HEK293 (cell line): ENCODE results near the gene AKR7A3.
A peak's percentile ranks its signal among the peaks of the same experiment; 100 is the strongest.

Source experiments
- CTCF ChIA-PET: fragments of 350-600 bp; formaldehyde crosslinking; extraction: SDS; loops from one replicate; lab custom pipeline; 2021; ENCODE audit warnings: antibody characterized with exemption; lab: Yijun Ruan, JAX
- POLR2A ChIA-PET: fragments of 300-600 bp; formaldehyde crosslinking; extraction: SDS; loops from one replicate; lab custom pipeline; 2020; ENCODE audit warnings: antibody characterized with exemption, inconsistent platforms; lab: Yijun Ruan, JAX
- H3K27ac ChIP-seq: fragments of 200-500 bp; sonication (Bioruptor generic); 2 replicates; pipeline ENCODE4 v1.5.1; 2014; ENCODE audit warnings: low read depth, low read length, control low read depth, inconsistent platforms; ENCODE audit errors: extremely low read depth
- H3K36me3 ChIP-seq, 2 experiments: fragments of 200-500 bp in 1 of 2; sonication (Bioruptor generic) in 1 of 2; 1 replicate in 1 of 2; 2 replicates in 1 of 2; pipeline ENCODE4 v1.5.1; 2014 to 2017; ENCODE audit warnings: inconsistent platforms in 2 of 2, low read length in 2 of 2; ENCODE audit not compliant: control insufficient read depth in 2 of 2, insufficient read depth in 1 of 2
- H3K4me1 ChIP-seq: fragments of 200-500 bp; sonication (Bioruptor generic); 2 replicates; pipeline ENCODE4 v1.5.1; 2014; ENCODE audit warnings: mild to moderate bottlenecking, low read length, inconsistent platforms; ENCODE audit not compliant: control insufficient read depth, insufficient read depth
- H3K4me3 ChIP-seq: 2 replicates; pipeline ENCODE4 v1.5.1; 2011; ENCODE audit warnings: low read depth, mild to moderate bottlenecking, control low read depth, low read length, moderate library complexity
- H3K9me3 ChIP-seq: fragments of 200-500 bp; sonication (Bioruptor generic); 2 replicates; pipeline ENCODE4 v1.5.1; 2014; ENCODE audit warnings: low read depth, low read length, inconsistent platforms; ENCODE audit not compliant: control insufficient read depth, insufficient read depth
- BCL11A ChIP-seq: fragments of 450-650 bp; formaldehyde crosslinking; IDR thresholded peaks from 2 replicates; pipeline ENCODE4 v1.5.1; 2016; ENCODE audit warnings: low read depth, missing biosample characterization, missing genetic modification characterization
- SCRT2 ChIP-seq: fragments of 450-650 bp; formaldehyde crosslinking; IDR thresholded peaks from 2 replicates; pipeline ENCODE4 v1.5.1; 2016; ENCODE audit warnings: missing biosample characterization, missing genetic modification characterization
- ZBTB48 ChIP-seq: fragments of 450-650 bp; formaldehyde crosslinking; IDR thresholded peaks from 2 replicates; pipeline ENCODE4 v1.5.1; 2016; ENCODE audit warnings: missing biosample characterization, missing genetic modification characterization
- ZNF202 ChIP-seq: fragments of 450-650 bp; formaldehyde crosslinking; IDR thresholded peaks from 2 replicates; pipeline ENCODE4 v1.5.1; 2016; ENCODE audit warnings: missing biosample characterization, missing genetic modification characterization, borderline replicate concordance
- ZNF549 ChIP-seq: fragments of 450-650 bp; IDR thresholded peaks from 2 replicates; pipeline ENCODE4 v1.5.1; 2018; ENCODE audit warnings: missing biosample characterization, missing genetic modification characterization, mild to moderate bottlenecking, inconsistent platforms, moderate library complexity
- ZNF555 ChIP-seq: fragments of 450-650 bp; formaldehyde crosslinking; conservative IDR thresholded peaks from 2 replicates; pipeline ENCODE4 v1.5.1; 2017; ENCODE audit warnings: missing biosample characterization, mild to moderate bottlenecking, missing genetic modification characterization, inconsistent platforms
- ZNF561 ChIP-seq: fragments of 450-650 bp; IDR thresholded peaks from 2 replicates; pipeline ENCODE4 v1.5.1; 2018; ENCODE audit warnings: missing biosample characterization, missing genetic modification characterization, borderline replicate concordance
- ZNF791 ChIP-seq: fragments of 450-650 bp; formaldehyde crosslinking; IDR thresholded peaks from 2 replicates; pipeline ENCODE4 v1.5.1; 2016; ENCODE audit warnings: missing biosample characterization, missing genetic modification characterization
- TF ChIP-seq, protein P1 (sequence below): fragments of 450-650 bp; formaldehyde crosslinking; IDR thresholded peaks from 2 replicates; pipeline ENCODE4 v1.5.1; 2016; ENCODE audit warnings: missing biosample characterization, missing genetic modification characterization
- TF ChIP-seq, protein P2 (sequence below): fragments of 450-650 bp; formaldehyde crosslinking; IDR thresholded peaks from 2 replicates; pipeline ENCODE4 v1.5.1; 2017; ENCODE audit warnings: missing biosample characterization, missing genetic modification characterization
- TF ChIP-seq, protein P3 (sequence below): fragments of 450-650 bp; formaldehyde crosslinking; IDR thresholded peaks from 2 replicates; pipeline ENCODE4 v1.5.1; 2016; ENCODE audit warnings: missing biosample characterization, missing genetic modification characterization, low read depth
- TF ChIP-seq, protein P4 (sequence below): fragments of 450-650 bp; formaldehyde crosslinking; conservative IDR thresholded peaks from 2 replicates; pipeline ENCODE4 v1.5.1; 2016; ENCODE audit warnings: low read depth, missing biosample characterization, missing genetic modification characterization

AKR7A3 gene

DNA sequence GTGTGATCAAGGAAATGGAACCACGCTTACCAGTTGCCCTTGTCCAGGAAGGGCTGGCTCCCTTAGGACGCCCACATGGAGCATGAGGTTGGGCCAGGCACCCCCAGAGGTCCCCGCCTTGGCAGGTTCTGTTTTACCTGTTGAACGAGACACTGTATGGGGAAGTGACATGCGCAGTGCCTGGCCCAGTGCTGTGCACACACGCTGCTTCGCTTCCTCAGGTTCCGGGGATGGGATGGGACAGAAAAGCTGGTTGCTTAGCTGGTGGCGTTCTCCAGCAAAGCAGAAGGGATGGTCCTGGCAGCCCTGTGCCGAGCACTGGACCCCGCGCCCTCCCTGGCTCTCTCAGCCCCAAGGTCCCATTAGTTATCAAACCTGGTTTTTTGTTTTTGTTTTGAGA, 44.3 kb upstream of the AKR7A3 start:
- H3K36me3 ChIP-seq, result peaks cover 4 to 63% of the 10 kb centered on the region in 2 experiments; a peak in 2 of 3 replicates
- ChIA-PET CTCF (interaction anchor here (1.1 kb wide), 1 partner anchor 318 kb away, joined by 3 read pairs; no protein-coding TSS in a partner anchor), POLR2A (no interaction called here)
- no peak overlapping the region for H3K27ac ChIP-seq
- H3K4me1 ChIP-seq, result no peaks in the 10 kb centered on the region
- no peak overlapping the region for H3K4me3 ChIP-seq
- no peaks in the 10 kb centered on the region for H3K9me3 ChIP-seq
- TF ChIP-seq SCRT2 (peak; percentile 49; the same call in 1 of the 2 replicates), BCL11A (tag by site-specific recombination) (no peak)

DNA sequence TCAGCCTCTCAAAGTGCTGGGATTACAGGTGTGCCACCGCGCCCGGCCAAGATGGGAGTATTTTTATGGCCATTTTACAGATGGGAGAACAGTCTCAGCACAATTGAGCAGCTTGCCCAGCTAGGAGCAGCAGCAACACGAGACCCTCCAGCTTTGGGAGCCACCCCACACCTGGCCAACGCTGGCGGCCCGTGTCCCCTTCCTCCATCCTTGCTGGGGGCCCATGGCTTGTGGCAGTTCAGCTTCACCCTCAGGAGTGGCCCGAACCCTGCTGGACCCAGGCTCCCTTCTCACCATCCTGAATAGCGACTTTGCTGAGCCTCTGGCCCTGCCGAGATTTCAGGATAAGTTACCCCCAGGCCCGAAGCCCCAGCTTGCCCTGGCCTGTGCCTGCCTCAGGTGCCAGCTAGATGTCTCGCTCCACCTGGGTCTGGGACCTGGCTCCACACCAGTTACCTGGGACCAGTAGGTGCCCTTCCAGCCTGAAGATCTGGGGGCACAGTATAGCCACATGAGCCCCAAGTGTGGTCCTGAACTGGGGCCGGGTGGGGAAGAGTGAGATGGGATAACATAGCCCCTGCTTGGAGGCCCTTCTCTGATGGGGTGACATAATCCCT, 42.8 kb upstream of the AKR7A3 start:
- Histone ChIP-seq H3K36me3 (peaks cover 4 to 77% of the 10 kb centered on the region in 2 experiments; a peak in 2 of 3 replicates), H3K9me3 (no peaks in the 10 kb centered on the region), H3K4me1 (no peaks in the 10 kb centered on the region), H3K4me3 (no peak overlapping the region), H3K27ac (no peak overlapping the region)
- TF ChIP-seq ZNF561 (tag by site-specific recombination) (no peak), ZBTB48 (tag by site-specific recombination) (no peak), ZNF791 (tag by site-specific recombination) (no peak), ZNF555 (no peak), ZNF202 (no peak), ZNF549 (tag by site-specific recombination) (no peak)
- TF ChIP-seq, protein P1, sequence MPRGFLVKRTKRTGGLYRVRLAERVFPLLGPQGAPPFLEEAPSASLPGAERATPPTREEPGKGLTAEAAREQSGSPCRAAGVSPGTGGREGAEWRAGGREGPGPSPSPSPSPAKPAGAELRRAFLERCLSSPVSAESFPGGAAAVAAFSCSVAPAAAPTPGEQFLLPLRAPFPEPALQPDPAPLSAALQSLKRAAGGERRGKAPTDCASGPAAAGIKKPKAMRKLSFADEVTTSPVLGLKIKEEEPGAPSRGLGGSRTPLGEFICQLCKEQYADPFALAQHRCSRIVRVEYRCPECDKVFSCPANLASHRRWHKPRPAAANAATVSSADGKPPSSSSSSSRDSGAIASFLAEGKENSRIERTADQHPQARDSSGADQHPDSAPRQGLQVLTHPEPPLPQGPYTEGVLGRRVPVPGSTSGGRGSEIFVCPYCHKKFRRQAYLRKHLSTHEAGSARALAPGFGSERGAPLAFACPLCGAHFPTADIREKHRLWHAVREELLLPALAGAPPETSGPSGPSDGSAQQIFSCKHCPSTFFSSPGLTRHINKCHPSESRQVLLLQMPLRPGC (tag by site-specific recombination), result no peak
- TF ChIP-seq, protein P2, sequence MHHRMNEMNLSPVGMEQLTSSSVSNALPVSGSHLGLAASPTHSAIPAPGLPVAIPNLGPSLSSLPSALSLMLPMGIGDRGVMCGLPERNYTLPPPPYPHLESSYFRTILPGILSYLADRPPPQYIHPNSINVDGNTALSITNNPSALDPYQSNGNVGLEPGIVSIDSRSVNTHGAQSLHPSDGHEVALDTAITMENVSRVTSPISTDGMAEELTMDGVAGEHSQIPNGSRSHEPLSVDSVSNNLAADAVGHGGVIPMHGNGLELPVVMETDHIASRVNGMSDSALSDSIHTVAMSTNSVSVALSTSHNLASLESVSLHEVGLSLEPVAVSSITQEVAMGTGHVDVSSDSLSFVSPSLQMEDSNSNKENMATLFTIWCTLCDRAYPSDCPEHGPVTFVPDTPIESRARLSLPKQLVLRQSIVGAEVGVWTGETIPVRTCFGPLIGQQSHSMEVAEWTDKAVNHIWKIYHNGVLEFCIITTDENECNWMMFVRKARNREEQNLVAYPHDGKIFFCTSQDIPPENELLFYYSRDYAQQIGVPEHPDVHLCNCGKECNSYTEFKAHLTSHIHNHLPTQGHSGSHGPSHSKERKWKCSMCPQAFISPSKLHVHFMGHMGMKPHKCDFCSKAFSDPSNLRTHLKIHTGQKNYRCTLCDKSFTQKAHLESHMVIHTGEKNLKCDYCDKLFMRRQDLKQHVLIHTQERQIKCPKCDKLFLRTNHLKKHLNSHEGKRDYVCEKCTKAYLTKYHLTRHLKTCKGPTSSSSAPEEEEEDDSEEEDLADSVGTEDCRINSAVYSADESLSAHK (tag by site-specific recombination), result no peak
- TF ChIP-seq, protein P3, sequence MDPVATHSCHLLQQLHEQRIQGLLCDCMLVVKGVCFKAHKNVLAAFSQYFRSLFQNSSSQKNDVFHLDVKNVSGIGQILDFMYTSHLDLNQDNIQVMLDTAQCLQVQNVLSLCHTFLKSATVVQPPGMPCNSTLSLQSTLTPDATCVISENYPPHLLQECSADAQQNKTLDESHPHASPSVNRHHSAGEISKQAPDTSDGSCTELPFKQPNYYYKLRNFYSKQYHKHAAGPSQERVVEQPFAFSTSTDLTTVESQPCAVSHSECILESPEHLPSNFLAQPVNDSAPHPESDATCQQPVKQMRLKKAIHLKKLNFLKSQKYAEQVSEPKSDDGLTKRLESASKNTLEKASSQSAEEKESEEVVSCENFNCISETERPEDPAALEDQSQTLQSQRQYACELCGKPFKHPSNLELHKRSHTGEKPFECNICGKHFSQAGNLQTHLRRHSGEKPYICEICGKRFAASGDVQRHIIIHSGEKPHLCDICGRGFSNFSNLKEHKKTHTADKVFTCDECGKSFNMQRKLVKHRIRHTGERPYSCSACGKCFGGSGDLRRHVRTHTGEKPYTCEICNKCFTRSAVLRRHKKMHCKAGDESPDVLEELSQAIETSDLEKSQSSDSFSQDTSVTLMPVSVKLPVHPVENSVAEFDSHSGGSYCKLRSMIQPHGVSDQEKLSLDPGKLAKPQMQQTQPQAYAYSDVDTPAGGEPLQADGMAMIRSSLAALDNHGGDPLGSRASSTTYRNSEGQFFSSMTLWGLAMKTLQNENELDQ (tag by site-specific recombination), result no peak
- TF ChIP-seq, protein P4, sequence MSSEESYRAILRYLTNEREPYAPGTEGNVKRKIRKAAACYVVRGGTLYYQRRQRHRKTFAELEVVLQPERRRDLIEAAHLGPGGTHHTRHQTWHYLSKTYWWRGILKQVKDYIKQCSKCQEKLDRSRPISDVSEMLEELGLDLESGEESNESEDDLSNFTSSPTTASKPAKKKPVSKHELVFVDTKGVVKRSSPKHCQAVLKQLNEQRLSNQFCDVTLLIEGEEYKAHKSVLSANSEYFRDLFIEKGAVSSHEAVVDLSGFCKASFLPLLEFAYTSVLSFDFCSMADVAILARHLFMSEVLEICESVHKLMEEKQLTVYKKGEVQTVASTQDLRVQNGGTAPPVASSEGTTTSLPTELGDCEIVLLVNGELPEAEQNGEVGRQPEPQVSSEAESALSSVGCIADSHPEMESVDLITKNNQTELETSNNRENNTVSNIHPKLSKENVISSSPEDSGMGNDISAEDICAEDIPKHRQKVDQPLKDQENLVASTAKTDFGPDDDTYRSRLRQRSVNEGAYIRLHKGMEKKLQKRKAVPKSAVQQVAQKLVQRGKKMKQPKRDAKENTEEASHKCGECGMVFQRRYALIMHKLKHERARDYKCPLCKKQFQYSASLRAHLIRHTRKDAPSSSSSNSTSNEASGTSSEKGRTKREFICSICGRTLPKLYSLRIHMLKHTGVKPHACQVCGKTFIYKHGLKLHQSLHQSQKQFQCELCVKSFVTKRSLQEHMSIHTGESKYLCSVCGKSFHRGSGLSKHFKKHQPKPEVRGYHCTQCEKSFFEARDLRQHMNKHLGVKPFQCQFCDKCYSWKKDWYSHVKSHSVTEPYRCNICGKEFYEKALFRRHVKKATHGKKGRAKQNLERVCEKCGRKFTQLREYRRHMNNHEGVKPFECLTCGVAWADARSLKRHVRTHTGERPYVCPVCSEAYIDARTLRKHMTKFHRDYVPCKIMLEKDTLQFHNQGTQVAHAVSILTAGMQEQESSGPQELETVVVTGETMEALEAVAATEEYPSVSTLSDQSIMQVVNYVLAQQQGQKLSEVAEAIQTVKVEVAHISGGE (tag by site-specific recombination), result no peak
- ChIA-PET CTCF (no interaction called here), POLR2A (no interaction called here)
